ENCODE data around the gene FAM47C.

- TF ChIP-seq, protein P1, sequence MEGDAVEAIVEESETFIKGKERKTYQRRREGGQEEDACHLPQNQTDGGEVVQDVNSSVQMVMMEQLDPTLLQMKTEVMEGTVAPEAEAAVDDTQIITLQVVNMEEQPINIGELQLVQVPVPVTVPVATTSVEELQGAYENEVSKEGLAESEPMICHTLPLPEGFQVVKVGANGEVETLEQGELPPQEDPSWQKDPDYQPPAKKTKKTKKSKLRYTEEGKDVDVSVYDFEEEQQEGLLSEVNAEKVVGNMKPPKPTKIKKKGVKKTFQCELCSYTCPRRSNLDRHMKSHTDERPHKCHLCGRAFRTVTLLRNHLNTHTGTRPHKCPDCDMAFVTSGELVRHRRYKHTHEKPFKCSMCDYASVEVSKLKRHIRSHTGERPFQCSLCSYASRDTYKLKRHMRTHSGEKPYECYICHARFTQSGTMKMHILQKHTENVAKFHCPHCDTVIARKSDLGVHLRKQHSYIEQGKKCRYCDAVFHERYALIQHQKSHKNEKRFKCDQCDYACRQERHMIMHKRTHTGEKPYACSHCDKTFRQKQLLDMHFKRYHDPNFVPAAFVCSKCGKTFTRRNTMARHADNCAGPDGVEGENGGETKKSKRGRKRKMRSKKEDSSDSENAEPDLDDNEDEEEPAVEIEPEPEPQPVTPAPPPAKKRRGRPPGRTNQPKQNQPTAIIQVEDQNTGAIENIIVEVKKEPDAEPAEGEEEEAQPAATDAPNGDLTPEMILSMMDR (IDR thresholded peaks at IDR 0.05): no peak
- no peak for TF ChIP-seq POLR2A (IDR thresholded peaks at IDR 0.05)
Observed at GRCh38 chrX:36986231-36986630, 21.9 kb upstream of the FAM47C start.

Measured in body of pancreas (tissue), 4 donors.